ENCODE data around the gene UBXN2A. TPM values are rescaled to one million over a fixed set of nuclear protein-coding genes. Genes with fewer than 3 reads are reported as not detected.

UBXN2A gene
- total and polyA plus RNA-seq, 10 donors: 4.3 to 12.4 (median 8.5) TPM

GRCh38 chr2:23912054-23912453, 28.2 kb upstream of the UBXN2A start:
- TF ChIP-seq POLR2A (IDR thresholded peaks at IDR 0.05) (no peak), CTCF (IDR thresholded peaks at IDR 0.05 in 8 of 11, conservative IDR thresholded peaks at IDR 0.05 in 3 of 11) (no peak)
- H3K36me3 ChIP-seq: no peaks in the 10 kb centered on the region
- WGBS, 5 donors: 89 to 96% (median 94%) methylated on average over 3 of the region's 3 CpGs
- no peaks in the 10 kb centered on the region for H3K27me3 ChIP-seq (replicated peaks in 1 of 7)
- H3K27ac ChIP-seq: no peak overlapping the region
- intact Hi-C loops (cut with DNase I; ENCODE audit: low total_unique reads): no loop called here
- no peak for DNase-seq
- no peaks in the 10 kb centered on the region for H3K9me3 ChIP-seq
- no peak overlapping the region for H3K4me3 ChIP-seq
- peaks cover 2 to 46% (median 12%) of the 10 kb centered on the region in 6 donors for H3K4me1 ChIP-seq

- Histone ChIP-seq H3K27me3 (replicated peaks in 1 of 7) (no peaks in the 10 kb centered on the region), H3K9me3 (no peaks in the 10 kb centered on the region), H3K27ac (no peak overlapping the region), H3K36me3 (no peaks in the 10 kb centered on the region), H3K4me3 (no peak overlapping the region), H3K4me1 (peaks cover 6 to 79% (median 30%) of the 10 kb centered on the region in 6 donors)
- WGBS, 5 donors: 91 to 97% (median 95%) methylated on average over 7 of the region's 7 CpGs
- DNase-seq: no peak
- intact Hi-C loops (cut with DNase I; ENCODE audit: low total_unique reads): no loop called here
- TF ChIP-seq CTCF (IDR thresholded peaks at IDR 0.05 in 8 of 11, conservative IDR thresholded peaks at IDR 0.05 in 3 of 11) (no peak), POLR2AphosphoS5 (IDR thresholded peaks at IDR 0.05) (no peak), POLR2A (IDR thresholded peaks at IDR 0.05) (no peak)
Measured at GRCh38 chr2:23915327-23915726, 24.9 kb upstream of the UBXN2A start.

GRCh38 chr2:23916727-23917405, 23.4 kb upstream of the UBXN2A start:
- no peak for TF ChIP-seq POLR2AphosphoS5 (IDR thresholded peaks at IDR 0.05)
- TF ChIP-seq POLR2A (IDR thresholded peaks at IDR 0.05): no peak
- TF ChIP-seq CTCF (IDR thresholded peaks at IDR 0.05 in 8 of 11, conservative IDR thresholded peaks at IDR 0.05 in 3 of 11): no peak

GRCh38 chr2:23918837-23919489, 21.3 kb upstream of the UBXN2A start:
- DNase-seq: peak; percentile 23
- Histone ChIP-seq H3K36me3 (no peaks in the 10 kb centered on the region), H3K4me1 (peaks cover 9 to 95% (median 43%) of the 10 kb centered on the region in 6 donors), H3K4me3 (no peak overlapping the region), H3K27ac (no peak overlapping the region), H3K27me3 (replicated peaks in 1 of 7) (no peaks in the 10 kb centered on the region), H3K9me3 (no peaks in the 10 kb centered on the region)
- intact Hi-C loops (cut with DNase I; ENCODE audit: low total_unique reads): no loop called here
- no peak for TF ChIP-seq POLR2A (IDR thresholded peaks at IDR 0.05)
- no peak for TF ChIP-seq POLR2AphosphoS5 (IDR thresholded peaks at IDR 0.05)
- no peak for TF ChIP-seq CTCF (IDR thresholded peaks at IDR 0.05 in 8 of 11, conservative IDR thresholded peaks at IDR 0.05 in 3 of 11)
- WGBS, 5 donors: 89 to 92% (median 90%) methylated on average over 8 of the region's 8 CpGs

More at GRCh38 chr2:23916727-23917405, 23.4 kb upstream of the UBXN2A start:
- H3K27me3 ChIP-seq (replicated peaks in 1 of 7): no peaks in the 10 kb centered on the region
- no peaks in the 10 kb centered on the region for H3K9me3 ChIP-seq
- H3K4me1 ChIP-seq: peaks cover 9 to 83% (median 36%) of the 10 kb centered on the region in 6 donors
- DNase-seq: no peak
- H3K36me3 ChIP-seq: no peaks in the 10 kb centered on the region
- H3K4me3 ChIP-seq: no peak overlapping the region
- 75 to 82% (median 80%) methylated on average over 3 of the region's 3 CpGs for WGBS, 5 donors
- H3K27ac ChIP-seq: no peak overlapping the region
- intact Hi-C loops (cut with DNase I; ENCODE audit: low total_unique reads): no loop called here
